Stimulated activated CD8-positive, alpha-beta memory T cell treated with anti-CD3 and anti-CD28 coated beads, Interleukin-4, amount 100 ng/mL, for 48 hours (primary cell): ENCODE measurements around the gene GPLD1.
A peak's percentile ranks its signal among the peaks of the same experiment; 100 is the strongest.
"Not testable (repeated sequence)": the region's sequence is repeated elsewhere in the genome, so short reads cannot be mapped to it uniquely, and the experiment has no call there.

Experiments used
- DNase-seq: peaks from one replicate; pipeline ENCODE4 v3.0.0-alpha.2; 2020

Gene GPLD1

DNA sequence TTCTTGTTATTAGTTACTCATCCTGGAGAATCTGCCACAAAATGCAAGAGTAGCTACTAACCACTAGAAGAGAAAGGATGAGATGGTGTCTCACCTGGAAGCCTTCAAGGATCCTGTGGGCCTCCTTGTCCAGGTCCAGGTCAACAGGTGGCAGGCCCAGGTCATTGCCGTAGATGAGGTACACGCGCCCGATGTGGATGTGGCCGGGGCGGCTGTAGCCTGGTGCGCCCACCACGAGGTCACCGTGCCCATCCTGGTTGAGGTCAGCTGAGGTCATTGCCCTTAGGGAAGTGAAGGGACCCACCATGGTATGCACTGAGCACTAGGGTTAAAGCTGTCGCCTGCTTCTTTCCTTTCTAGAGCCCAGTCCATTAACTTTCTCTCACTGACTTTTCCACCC lies 35.5 kb downstream of the GPLD1 start:
- no peak for DNase-seq

DNA sequence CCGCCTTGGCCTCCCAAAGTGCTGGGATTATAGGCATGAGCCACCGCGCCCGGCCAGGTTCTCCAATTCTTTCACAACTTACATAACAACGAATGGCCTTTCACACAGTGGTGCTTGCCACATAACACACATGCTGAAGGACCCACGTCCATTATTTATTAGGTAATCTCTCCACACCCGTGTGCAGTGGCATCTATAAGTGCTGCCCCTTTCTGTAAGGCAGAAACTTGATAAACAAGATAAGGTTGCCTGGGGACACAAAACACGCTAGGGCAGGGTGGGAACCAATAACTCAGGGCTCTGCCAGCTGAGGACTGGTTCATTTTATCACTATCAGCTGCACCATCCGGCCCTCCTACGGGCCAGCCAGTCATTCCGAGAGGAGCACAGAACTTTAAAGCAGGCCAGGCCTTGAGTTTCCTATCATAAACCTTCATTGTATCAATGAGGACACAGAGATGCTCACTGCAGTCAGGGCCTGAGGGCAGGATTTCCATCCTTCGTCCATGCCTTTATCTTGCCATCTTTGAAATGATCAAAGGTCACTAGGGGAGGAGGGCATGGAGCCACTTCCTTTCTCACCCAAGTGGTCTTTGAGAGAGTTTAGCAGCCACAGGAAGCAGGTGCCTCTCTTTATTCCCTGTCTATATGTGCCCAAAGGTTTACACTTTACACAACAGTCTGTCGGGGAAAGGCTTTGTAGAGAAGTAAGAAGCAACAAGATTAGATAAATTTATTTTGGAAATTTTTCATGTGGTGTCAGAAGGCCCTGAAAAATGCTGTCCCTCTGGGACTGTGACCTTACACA lies 37.6 kb downstream of the GPLD1 start:
- DNase-seq, result no peak

DNA sequence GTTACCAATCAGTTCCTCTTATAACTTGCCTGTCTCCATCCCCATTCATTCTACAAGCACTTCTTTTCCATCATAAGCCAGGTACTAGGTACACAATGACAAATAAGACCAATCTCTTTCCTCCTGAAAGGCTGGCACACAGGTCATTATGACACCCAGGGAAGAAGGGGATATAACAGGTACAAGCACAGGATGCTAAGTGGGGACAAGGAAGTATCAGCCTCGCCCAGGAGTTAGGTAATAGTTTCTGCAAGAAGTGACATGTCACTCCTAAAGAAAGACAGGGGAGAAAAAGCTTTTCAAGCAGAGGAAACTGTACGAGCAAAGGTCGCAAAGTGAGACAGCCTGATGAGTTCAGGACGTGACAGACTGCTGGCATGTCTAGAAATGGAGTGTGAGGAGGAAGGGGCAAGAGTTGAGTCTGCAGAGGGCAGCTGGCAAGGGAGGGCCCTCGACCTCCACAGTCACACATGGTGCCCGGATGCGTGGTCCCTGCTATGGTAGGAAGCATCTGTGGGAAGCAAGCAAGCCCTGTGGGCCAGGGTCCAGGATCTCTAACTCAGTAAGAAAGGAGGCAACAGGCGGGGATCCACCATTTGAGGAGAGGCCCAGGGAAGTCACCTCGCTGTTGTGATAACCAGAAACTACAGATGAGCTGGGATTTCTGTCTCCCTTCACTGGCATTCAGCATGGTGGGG lies 40.4 kb downstream of the GPLD1 start:
- DNase-seq, result no peak

- DNase-seq, result no peak
These were observed 41.0 kb downstream of the GPLD1 start for GRCh38 chr6:24448396-24448795.

GRCh38 chr6:24446670-24447069 lies 42.7 kb downstream of the GPLD1 start:
- DNase-seq, result no peak

GRCh38 chr6:24445704-24446103 lies 43.7 kb downstream of the GPLD1 start:
- DNase-seq, result no peak

GRCh38 chr6:24444588-24444987 lies 44.8 kb downstream of the GPLD1 start:
- no peak for DNase-seq

DNA sequence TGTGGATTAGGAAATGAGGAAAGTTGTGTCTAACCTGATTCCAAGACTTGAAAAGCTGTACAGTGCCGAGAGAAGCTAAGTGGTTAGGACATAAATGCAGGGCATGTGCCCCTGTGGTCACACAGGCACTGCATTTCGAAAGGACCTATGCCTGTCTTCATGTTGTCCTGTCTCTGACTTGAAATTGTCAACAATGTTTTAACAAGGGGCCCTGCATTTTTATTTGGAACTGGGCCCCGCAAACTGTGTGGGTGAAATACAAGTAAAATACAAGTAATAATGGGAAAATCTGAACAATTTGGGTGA lies 47.8 kb downstream of the GPLD1 start:
- DNase-seq, result no peak

- no peak for DNase-seq
These were observed 48.3 kb downstream of the GPLD1 start for GRCh38 chr6:24440897-24441598.

- no peak for DNase-seq
These were observed 49.4 kb downstream of the GPLD1 start for GRCh38 chr6:24439858-24440539.

DNA sequence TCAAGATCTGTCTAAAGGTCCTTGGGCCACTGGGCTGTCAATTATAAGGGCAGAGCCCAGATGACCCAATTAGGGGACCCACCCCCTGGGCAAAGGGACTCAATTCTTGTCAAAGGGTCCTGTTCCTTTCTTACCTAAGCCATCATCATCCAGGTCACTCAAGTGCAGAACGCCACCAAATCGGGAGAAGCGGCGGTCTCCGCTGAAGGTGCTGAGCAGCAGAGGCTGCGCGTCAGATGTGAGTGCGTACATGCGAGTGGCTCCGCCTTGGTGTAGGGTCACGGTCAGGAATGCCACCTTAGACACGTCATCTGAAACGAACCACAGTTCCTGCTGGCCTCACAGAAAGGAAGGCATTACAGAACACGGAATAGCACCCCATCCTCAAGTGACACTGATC lies 52.4 kb downstream of the GPLD1 start:
- no peak for DNase-seq

DNA sequence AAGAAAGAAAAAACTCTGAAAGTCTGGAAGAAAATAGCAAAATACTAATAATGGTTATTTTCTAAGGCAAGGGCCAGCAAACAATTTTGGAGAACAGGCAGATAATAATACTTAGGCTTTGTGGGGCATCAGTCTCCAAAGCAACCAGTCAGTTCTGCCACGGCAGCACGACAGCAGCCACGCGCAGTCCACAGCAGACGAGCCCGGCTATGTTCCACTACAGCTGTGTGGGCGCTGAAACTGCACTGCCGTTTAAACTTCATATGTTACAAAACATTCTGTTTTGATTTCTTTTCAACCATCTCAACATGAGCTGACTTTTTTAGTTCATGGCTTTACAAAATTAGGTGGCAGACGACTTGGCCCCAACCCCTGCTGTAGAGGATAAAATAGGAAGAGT lies 56.8 kb downstream of the GPLD1 start:
- no peak for DNase-seq

GRCh38 chr6:24431045-24431451 lies 58.3 kb downstream of the GPLD1 start:
- DNase-seq, result peak; percentile 29

DNA sequence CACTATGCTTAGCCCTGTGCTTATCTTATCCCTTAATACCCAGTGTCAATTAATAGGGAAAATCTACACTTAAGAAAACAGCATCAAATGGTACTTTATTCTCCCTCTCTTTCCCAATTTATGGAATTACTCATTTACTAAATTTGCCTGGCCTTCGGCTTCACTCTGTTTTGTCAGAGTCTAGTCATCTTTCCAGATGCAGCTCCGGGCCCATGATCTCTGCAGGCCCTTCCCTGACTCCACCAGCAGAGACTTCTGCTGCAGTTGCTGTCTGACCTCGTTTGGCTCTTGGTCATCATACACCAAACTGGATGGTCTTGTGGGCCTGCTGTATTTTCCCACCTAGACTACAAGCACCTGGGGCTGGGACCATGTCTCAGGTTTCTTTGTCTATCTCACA lies 59.3 kb downstream of the GPLD1 start:
- DNase-seq, result no peak

- no peak for DNase-seq
These were observed 60.2 kb downstream of the GPLD1 start for GRCh38 chr6:24429146-24429545.

DNA sequence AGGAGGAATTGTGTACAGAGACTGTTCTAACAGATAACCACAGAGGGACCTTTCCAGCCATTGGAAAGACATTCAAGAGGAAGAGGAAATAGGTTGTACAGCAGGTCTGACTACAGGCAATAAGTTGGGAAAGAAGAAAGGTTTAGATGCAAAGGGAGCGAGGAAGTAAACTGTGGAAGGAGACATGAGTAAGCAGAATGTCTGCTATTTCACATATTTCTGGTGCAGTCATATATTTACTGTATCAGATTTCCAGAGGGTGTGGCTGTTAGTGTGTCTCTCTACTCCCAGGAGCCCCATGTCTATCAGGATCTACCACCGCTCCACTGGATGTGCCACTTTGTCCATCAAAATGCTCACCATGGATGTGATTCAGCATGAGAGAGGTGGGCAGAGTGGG lies 60.8 kb downstream of the GPLD1 start:
- DNase-seq, result no peak

- no peak for DNase-seq
These were observed 62.5 kb downstream of the GPLD1 start for GRCh38 chr6:24426729-24427446.

DNA sequence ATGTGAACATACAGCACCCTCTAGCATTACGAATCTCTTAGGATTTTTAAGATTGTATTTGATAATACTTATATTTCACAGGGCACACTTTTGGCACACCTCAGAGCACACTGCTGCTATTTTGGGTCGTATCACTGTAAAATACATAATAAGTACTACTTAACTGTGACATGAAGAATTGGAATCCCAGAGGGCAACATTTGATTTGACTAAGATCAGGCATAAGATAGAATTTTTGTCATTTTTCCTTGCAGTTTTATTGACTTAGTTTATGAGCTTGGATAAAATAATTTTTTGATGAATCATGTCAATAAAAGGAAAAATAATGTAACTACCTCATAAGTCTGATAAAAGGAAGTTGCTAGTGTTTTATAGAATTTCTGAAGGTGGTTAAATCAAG lies 64.3 kb downstream of the GPLD1 start:
- DNase-seq, result no peak

DNA sequence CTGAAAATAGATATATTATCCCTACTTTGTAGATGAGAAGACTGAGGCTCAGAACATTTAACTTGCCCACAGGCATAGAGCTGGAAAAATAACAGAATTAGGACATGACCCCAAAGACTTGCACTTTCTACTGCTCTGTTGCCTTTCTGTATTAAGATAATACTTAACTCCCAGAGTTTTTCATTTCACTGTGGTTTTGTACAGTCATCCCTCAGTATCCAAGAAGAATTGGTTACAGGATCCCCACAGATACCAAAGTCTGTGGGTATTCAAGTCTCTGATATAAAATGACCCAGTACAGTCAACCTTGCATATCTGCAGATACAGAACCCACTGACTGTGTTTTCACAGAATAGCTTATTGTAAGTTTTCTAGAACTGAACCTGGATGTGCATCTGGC lies 69.9 kb downstream of the GPLD1 start:
- no peak for DNase-seq

DNA sequence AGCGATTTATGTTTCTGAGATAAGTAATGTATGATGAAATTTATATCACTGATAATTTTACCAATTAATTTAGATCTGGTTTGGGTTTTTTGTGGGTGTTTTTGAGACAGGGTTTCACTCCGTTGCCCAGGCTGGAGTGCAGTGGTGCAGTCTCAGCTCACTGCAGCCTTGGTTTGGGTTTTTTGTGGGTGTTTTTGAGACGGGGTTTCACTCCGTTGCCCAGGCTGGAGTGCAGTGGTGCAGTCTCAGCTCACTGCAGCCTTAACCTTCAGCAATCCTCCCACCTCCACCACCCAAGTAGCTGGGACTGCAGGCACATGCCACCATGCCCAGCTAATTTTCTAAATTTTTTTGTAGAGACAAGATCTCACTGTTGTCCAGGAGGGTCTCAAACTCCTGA lies 73.6 kb downstream of the GPLD1 start:
- DNase-seq, result no peak

- not testable (repeated sequence) for DNase-seq
These were observed 74.8 kb downstream of the GPLD1 start for GRCh38 chr6:24414531-24414930.

DNA sequence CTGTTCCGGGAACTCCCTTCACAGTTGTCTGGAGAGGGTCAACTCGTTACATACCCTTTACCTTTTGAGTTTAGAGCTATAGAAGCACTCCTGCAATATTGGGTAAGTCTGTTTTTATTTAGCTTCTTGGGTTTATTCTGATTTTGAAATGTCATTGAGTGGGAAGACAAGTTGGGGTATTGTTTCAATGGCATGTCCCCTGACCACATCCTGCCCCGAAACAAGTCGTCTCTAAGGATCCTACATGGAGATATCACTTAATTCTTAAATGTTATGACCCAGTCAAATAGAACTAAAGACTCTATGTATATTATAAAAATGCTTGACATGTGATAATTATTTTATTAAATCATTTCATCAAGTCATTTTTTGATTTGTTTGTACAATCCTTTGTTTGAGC lies 77.1 kb downstream of the GPLD1 start:
- DNase-seq, result no peak

GRCh38 chr6:24410622-24411021 lies 78.8 kb downstream of the GPLD1 start:
- no peak for DNase-seq
